DND-41 (cell line): ENCODE data around the gene KAT6B.

Experiments used
- ATAC-seq: fragments of 200-7000 bp; cut with Tn5 transposase; 3 replicates; pipeline ENCODE4 v1.9.1; 2021; ENCODE audit warnings: low read depth; ENCODE audit not compliant: insufficient read depth
- DNase-seq: peaks from one replicate; pipeline ENCODE4 v3.0.0-alpha.2; 2020
- H2AFZ ChIP-seq: 2 replicates; pipeline ENCODE4 v1.6.0; 2012; ENCODE audit warnings: low read depth, low read length
- H3K27ac ChIP-seq: 2 replicates; pipeline ENCODE4 v1.5.1; 2012; ENCODE audit warnings: low read length, inconsistent platforms
- H3K27me3 ChIP-seq: fragments of 200-600 bp; sonication (generic); 2 replicates; pipeline ENCODE4 v1.6.0; 2012; ENCODE audit warnings: low read length, mild to moderate bottlenecking, inconsistent platforms; ENCODE audit not compliant: insufficient read depth, poor library complexity
- H3K36me3 ChIP-seq: 2 replicates; pipeline ENCODE4 v1.5.1; 2012; ENCODE audit warnings: low read length, inconsistent platforms; ENCODE audit not compliant: insufficient read depth
- H3K4me1 ChIP-seq: 2 replicates; pipeline ENCODE4 v1.5.1; 2012; ENCODE audit warnings: mild to moderate bottlenecking, low read length; ENCODE audit not compliant: insufficient read depth
- H3K4me2 ChIP-seq: 2 replicates; pipeline ENCODE4 v1.6.0; 2012; ENCODE audit warnings: mild to moderate bottlenecking, moderate library complexity, low read length, inconsistent platforms; ENCODE audit not compliant: insufficient read depth
- H3K4me3 ChIP-seq, 2 experiments: fragments of 200-600 bp in 1 of 2; shearing (Covaris generic) in 1 of 2; 2 replicates each; pipeline ENCODE4 v1.5.1; 2012 to 2016; ENCODE audit warnings: inconsistent platforms in 2 of 2, low read length in 2 of 2, mild to moderate bottlenecking in 2 of 2, low read depth in 1 of 2, moderate library complexity in 1 of 2
- H3K79me2 ChIP-seq: 2 replicates; pipeline ENCODE4 v1.6.0; 2012; ENCODE audit warnings: low read length, inconsistent platforms; ENCODE audit not compliant: insufficient read depth
- H3K9ac ChIP-seq: 2 replicates; pipeline ENCODE4 v1.6.0; 2012; ENCODE audit warnings: low read depth, mild to moderate bottlenecking, inconsistent platforms, low read length, moderate library complexity
- H3K9me3 ChIP-seq: 2 replicates; pipeline ENCODE4 v1.5.1; 2012; ENCODE audit warnings: low read length, moderate library complexity, mild to moderate bottlenecking, inconsistent platforms; ENCODE audit not compliant: insufficient read depth, severe bottlenecking
- H4K20me1 ChIP-seq: 2 replicates; pipeline ENCODE4 v1.6.0; 2012; ENCODE audit warnings: low read length; ENCODE audit not compliant: insufficient read depth
- EZH2 ChIP-seq: IDR thresholded peaks from 3 replicates; pipeline ENCODE4 v1.6.1; 2012; ENCODE audit warnings: borderline replicate concordance, low read depth, mild to moderate bottlenecking, moderate library complexity, low read length, inconsistent platforms; ENCODE audit not compliant: severe bottlenecking
- TF ChIP-seq, protein P1 (sequence below): IDR thresholded peaks from 2 replicates; pipeline ENCODE4 v1.5.1; 2012; ENCODE audit warnings: borderline replicate concordance, low read length, moderate library complexity, mild to moderate bottlenecking; ENCODE audit not compliant: poor library complexity, severe bottlenecking; ENCODE audit errors: extremely low read depth

KAT6B gene

DNA sequence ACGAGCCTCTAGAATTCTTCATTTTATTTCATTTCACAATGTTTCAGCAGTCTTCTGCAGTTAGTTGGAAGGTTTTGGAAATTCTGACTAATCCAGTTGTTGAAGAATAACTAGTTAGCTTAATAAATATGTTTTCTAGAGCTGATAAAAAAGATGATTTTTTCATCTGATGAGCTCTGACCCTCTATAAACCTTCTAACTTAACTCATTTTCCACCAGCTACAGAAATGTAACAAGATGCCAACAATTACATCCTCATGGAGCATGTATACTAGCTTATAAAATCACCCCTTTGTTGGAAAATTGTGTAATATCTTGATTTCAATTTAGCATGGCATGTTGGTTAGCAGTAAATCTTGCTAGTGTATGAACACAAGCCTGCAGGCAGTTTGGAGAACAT, 33.1 kb downstream of the KAT6B start:
- TF ChIP-seq, protein P1, sequence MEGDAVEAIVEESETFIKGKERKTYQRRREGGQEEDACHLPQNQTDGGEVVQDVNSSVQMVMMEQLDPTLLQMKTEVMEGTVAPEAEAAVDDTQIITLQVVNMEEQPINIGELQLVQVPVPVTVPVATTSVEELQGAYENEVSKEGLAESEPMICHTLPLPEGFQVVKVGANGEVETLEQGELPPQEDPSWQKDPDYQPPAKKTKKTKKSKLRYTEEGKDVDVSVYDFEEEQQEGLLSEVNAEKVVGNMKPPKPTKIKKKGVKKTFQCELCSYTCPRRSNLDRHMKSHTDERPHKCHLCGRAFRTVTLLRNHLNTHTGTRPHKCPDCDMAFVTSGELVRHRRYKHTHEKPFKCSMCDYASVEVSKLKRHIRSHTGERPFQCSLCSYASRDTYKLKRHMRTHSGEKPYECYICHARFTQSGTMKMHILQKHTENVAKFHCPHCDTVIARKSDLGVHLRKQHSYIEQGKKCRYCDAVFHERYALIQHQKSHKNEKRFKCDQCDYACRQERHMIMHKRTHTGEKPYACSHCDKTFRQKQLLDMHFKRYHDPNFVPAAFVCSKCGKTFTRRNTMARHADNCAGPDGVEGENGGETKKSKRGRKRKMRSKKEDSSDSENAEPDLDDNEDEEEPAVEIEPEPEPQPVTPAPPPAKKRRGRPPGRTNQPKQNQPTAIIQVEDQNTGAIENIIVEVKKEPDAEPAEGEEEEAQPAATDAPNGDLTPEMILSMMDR: no peak
- TF ChIP-seq EZH2: no peak
- peaks cover 36% of the 10 kb centered on the region for H3K79me2 ChIP-seq
- no peaks in the 10 kb centered on the region for H3K9me3 ChIP-seq

DNA sequence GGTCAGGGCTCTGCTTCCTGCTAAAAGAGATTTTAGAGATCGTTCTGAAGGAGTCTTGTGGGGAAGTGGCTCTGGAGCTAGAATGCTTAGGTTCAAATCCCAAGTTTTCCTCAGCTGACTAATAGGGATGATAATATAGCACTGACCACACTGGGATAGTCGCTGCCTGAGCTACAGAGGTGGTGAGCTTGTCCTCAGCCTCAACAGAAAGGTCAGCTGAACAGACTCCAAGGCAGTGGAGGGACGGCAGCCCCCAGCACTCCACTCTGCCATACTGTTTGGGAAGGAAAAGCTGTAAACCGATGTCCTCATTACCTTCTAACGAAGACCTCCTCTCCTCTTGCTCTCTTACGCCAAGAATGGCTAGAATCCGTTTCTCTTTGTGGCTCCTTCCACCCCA, 36.2 kb downstream of the KAT6B start:
- no peaks in the 10 kb centered on the region for H3K36me3 ChIP-seq
- no peak overlapping the region for H3K4me3 ChIP-seq
- H3K79me2 ChIP-seq: peaks cover 16% of the 10 kb centered on the region
- no peaks in the 10 kb centered on the region for H3K4me1 ChIP-seq
- no peak for DNase-seq
- H2AFZ ChIP-seq: no peak overlapping the region
- no peak overlapping the region for H3K27ac ChIP-seq
- TF ChIP-seq EZH2: no peak
- TF ChIP-seq, protein P1: no peak
- H4K20me1 ChIP-seq: no peaks in the 10 kb centered on the region
- ATAC-seq: no peak
- no peak overlapping the region for H3K4me2 ChIP-seq
- H3K27me3 ChIP-seq: no peaks in the 10 kb centered on the region
- no peak overlapping the region for H3K9ac ChIP-seq
- no peaks in the 10 kb centered on the region for H3K9me3 ChIP-seq

More for the DNA sequence above, 33.1 kb downstream of the KAT6B start:
- no peak overlapping the region for H2AFZ ChIP-seq
- H3K9ac ChIP-seq: no peak overlapping the region
- H3K27me3 ChIP-seq: no peaks in the 10 kb centered on the region
- no peaks in the 10 kb centered on the region for H3K4me1 ChIP-seq
- H3K4me3 ChIP-seq: no peak overlapping the region
- no peak overlapping the region for H3K4me2 ChIP-seq
- DNase-seq (no peak), ATAC-seq (no peak)
- no peaks in the 10 kb centered on the region for H3K36me3 ChIP-seq
- H4K20me1 ChIP-seq: peaks cover 4% of the 10 kb centered on the region; the same call in 1 of the 2 replicates
- no peak overlapping the region for H3K27ac ChIP-seq

DNA sequence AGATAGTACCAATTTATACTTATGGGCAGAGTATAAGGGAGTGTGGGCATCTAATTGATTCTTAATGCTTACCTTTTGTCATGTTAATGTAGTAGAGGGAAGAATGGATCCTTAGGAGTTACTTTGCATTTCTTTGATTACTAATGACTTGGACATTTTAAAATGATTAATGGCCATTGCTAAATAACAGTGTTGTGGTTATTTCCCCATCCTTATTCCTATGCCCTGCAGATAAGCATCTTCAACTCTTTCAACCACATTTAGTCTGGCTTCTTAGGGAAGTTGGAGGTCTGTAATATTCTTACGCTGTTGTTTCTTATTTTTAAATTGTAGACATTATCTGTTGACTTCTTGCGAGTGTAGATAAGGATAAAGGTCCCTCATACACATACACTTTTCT, 37.2 kb downstream of the KAT6B start:
- Histone ChIP-seq H3K36me3 (no peaks in the 10 kb centered on the region), H4K20me1 (no peaks in the 10 kb centered on the region), H3K9me3 (no peaks in the 10 kb centered on the region), H3K79me2 (peaks cover 7% of the 10 kb centered on the region; the same call in 1 of the 2 replicates), H2AFZ (no peak overlapping the region), H3K27ac (no peak overlapping the region), H3K27me3 (no peaks in the 10 kb centered on the region), H3K4me2 (no peak overlapping the region), H3K9ac (no peak overlapping the region), H3K4me1 (no peaks in the 10 kb centered on the region), H3K4me3 (no peak overlapping the region)
- DNase-seq (no peak), ATAC-seq (no peak)
- TF ChIP-seq, protein P1: no peak
- TF ChIP-seq EZH2: no peak

DNA sequence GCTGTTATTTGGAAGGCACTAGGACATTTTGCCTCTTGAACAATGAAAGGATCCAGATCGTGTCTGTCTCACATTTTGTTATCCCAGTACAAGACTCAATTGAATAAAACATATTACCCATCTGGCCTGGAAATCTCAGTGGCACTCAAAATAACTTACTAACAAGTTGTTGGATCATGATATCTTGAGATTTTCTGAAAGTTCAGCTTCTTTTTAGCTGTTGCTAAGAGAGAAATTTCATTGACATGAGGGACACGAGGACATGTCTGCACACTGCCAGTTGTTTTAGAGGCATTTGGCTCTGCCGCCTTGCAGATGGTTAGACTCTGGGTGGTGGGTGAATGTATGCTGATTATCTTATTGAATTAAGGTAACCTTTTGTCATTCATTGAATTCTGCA, 41.0 kb downstream of the KAT6B start:
- no peaks in the 10 kb centered on the region for H3K36me3 ChIP-seq
- no peak overlapping the region for H3K4me3 ChIP-seq
- TF ChIP-seq, protein P1: no peak
- no peak for TF ChIP-seq EZH2
- no peak overlapping the region for H3K4me2 ChIP-seq
- H3K4me1 ChIP-seq: no peaks in the 10 kb centered on the region
- no peak overlapping the region for H3K27ac ChIP-seq
- no peaks in the 10 kb centered on the region for H3K27me3 ChIP-seq
- no peak overlapping the region for H2AFZ ChIP-seq
- peaks cover 14% of the 10 kb centered on the region for H3K79me2 ChIP-seq
- H3K9me3 ChIP-seq: no peaks in the 10 kb centered on the region
- no peak overlapping the region for H3K9ac ChIP-seq
- H4K20me1 ChIP-seq: peaks cover 3% of the 10 kb centered on the region; the same call in 1 of the 2 replicates
- no peak for ATAC-seq
- DNase-seq: no peak
